Stomach (tissue), 19 donors: ENCODE measurements around the gene GJE1. TPM values are rescaled to one million over a fixed set of nuclear protein-coding genes. Genes with fewer than 3 reads are reported as not detected.
"Not testable (repeated sequence)": the region's sequence is repeated elsewhere in the genome, so short reads cannot be mapped to it uniquely, and the experiment has no call there.

ENCODE experiments used
- DNase-seq, 2 donors: peaks; one replicate each; pipeline versions ENCODE4 v3.0.0 to v3.0.0-alpha.2; 2013 to 2019
- H3K27ac ChIP-seq, 5 donors: fragments of 200-600 bp in 4 of 5; sonication (generic) in 4 of 5; one replicate each; pipeline ENCODE4 v1.5.1; 2013 to 2019; ENCODE audit warnings: mild to moderate bottlenecking in 1 of 5, moderate library complexity in 1 of 5
- H3K27me3 ChIP-seq, 3 donors: fragments of 200-600 bp; sonication (generic); one replicate each; pipeline ENCODE4 v1.5.1; 2017 to 2019; ENCODE audit warnings: mixed run types in 1 of 3
- H3K36me3 ChIP-seq, 4 donors: fragments of 200-600 bp; sonication (generic); 1 replicate in 3 of 4; 2 replicates in 1 of 4; pipeline ENCODE4 v1.5.1; 2016 to 2019
- H3K4me1 ChIP-seq, 4 donors: fragments of 200-600 bp; sonication (generic); one replicate each; pipeline ENCODE4 v1.5.1; 2016 to 2019
- H3K4me3 ChIP-seq, 4 donors: fragments of 200-600 bp; sonication (generic) in 3 of 4; one replicate each; pipeline ENCODE4 v1.5.1; 2016 to 2019; ENCODE audit warnings: mild to moderate bottlenecking in 1 of 4
- H3K9me3 ChIP-seq, 4 donors: fragments of 200-600 bp; sonication (generic); one replicate each; pipeline ENCODE4 v1.5.1; 2016 to 2019
- EP300 ChIP-seq: sonication (generic); formaldehyde crosslinking; IDR thresholded peaks from one replicate; pipeline ENCODE4 v1.6.1; 2017; ENCODE audit warnings: antibody characterized with exemption
- POLR2A ChIP-seq, 4 donors: fragments of 450-650 bp; IDR thresholded peaks; one replicate each; pipeline ENCODE4 v1.6.1; 2016; ENCODE audit warnings: antibody characterized with exemption in 4 of 4, control low read depth in 2 of 4, mild to moderate bottlenecking in 1 of 4, moderate library complexity in 1 of 4
- POLR2AphosphoS5 ChIP-seq, 3 donors: sonication (generic); formaldehyde crosslinking; IDR thresholded peaks; one replicate each; pipeline ENCODE4 v1.6.1; 2016; ENCODE audit warnings: antibody characterized with exemption in 3 of 3
- WGBS, 5 donors: extraction: QIAGEN DNeasy Blood & Tissue Kit in 3 of 5; methylation state at CpG; one replicate each; pipeline versions ENCODE4 v1.1.5 to v1.1.7; 2013 to 2018; 5-methylcytosine and 5-hydroxymethylcytosine counted together
- intact Hi-C: fragments of 100-400 bp; cut with DNase I; formaldehyde crosslinking; loops from one replicate; pipeline ENCODE4 v1.15.1; 2023; ENCODE audit warnings: low total_unique reads
- long read RNA-seq, 10 donors: transcript quantifications; one replicate each; lab custom pipeline, GENCODE V29; 2026
- polyA plus RNA-seq, 3 donors: library from polyadenylated mRNA; stranded (reverse); fragments of 200-250 nt; gene quantifications; one replicate each; pipeline ENCODE4 v1.2.3, GENCODE V29; 2013
- total RNA-seq, 5 donors: library from RNA; depleted of rRNA; stranded (reverse); fragments of >200 nt; gene quantifications; one replicate each; pipeline versions ENCODE4 v1.1.0 to v1.2.3, GENCODE V29; 2014 to 2016
- TF ChIP-seq, protein P1 (sequence below), 7 experiments: fragments of 450-650 bp in 4 of 7; fragments of 200-600 bp in 3 of 7; sonication (generic) in 3 of 7; IDR thresholded peaks; one replicate each; pipeline ENCODE4 v1.5.1; 2016 to 2019; ENCODE audit warnings: antibody characterized with exemption in 7 of 7, control low read depth in 2 of 7, mild to moderate bottlenecking in 1 of 7
- donor health status: healthy with polysubstance abuse.
- donor health status: Bipolar disorder and iron deficiency.
- donor health status: healthy.

Gene GJE1, protein sequence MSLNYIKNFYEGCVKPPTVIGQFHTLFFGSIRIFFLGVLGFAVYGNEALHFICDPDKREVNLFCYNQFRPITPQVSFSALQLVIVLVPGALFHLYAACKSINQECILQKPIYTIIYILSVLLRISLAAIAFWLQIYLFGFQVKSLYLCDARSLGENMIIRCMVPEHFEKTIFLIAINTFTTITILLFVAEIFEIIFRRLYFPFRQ
- total RNA-seq (not detected), polyA plus RNA-seq (not detected)
- long read RNA-seq, donor 1 = 0 reads
- long read RNA-seq, donor 2 = 0 reads
- long read RNA-seq, donor 3 = 0 reads
- long read RNA-seq, donor 4 = 0 reads
- long read RNA-seq, donor 5 = 0 reads
- long read RNA-seq, donor 6 = 0 reads
- long read RNA-seq, donor 7 = 0 reads
- long read RNA-seq, donor 8 = 0 reads
- long read RNA-seq, donor 9 = 0 reads
- long read RNA-seq, donor 10 = 0 reads

DNA sequence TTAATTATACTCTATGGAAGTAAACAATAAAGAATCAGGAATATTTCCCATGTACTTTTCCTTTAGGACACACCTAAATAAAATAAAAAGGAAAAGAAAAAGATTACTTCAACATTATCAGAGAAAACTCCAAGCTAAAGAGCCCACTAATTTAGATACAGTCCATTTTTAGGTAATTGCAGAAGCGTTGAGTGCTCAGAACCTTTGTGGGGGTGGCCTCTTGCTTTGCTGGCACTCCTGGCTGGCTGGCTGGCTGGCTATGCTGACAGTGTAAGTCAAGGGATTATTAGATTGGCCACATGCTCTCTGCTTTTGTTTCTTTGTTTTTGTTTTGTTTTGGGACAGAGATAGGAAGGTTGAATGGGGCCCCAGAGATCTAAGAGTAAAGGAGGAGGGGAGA lies at the start of gene GJE1:
Gene GJE1 (plus strand): TSS at position 301 of the 400 bp plus-strand sequence. CDS start 234 bp downstream, outside the sequence.
- H3K4me3 ChIP-seq = no peak within 1 kb of the TSS
- H3K27ac ChIP-seq = no peak within 1 kb of the TSS
- 59 to 79% (median 67%) methylated on average over 1 of the region's 1 CpG for WGBS, 5 donors
- no peaks in the 10 kb centered on the region for H3K36me3 ChIP-seq
- no peaks in the 10 kb centered on the region for H3K27me3 ChIP-seq
- no peak for DNase-seq
- intact Hi-C loops = no loop called here
- TF ChIP-seq EP300 = no peak
- TF ChIP-seq, protein P1, sequence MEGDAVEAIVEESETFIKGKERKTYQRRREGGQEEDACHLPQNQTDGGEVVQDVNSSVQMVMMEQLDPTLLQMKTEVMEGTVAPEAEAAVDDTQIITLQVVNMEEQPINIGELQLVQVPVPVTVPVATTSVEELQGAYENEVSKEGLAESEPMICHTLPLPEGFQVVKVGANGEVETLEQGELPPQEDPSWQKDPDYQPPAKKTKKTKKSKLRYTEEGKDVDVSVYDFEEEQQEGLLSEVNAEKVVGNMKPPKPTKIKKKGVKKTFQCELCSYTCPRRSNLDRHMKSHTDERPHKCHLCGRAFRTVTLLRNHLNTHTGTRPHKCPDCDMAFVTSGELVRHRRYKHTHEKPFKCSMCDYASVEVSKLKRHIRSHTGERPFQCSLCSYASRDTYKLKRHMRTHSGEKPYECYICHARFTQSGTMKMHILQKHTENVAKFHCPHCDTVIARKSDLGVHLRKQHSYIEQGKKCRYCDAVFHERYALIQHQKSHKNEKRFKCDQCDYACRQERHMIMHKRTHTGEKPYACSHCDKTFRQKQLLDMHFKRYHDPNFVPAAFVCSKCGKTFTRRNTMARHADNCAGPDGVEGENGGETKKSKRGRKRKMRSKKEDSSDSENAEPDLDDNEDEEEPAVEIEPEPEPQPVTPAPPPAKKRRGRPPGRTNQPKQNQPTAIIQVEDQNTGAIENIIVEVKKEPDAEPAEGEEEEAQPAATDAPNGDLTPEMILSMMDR (IDR thresholded peaks at IDR 0.05) = no peak
- TF ChIP-seq POLR2A (IDR thresholded peaks at IDR 0.05) = no peak
- no peak for TF ChIP-seq POLR2AphosphoS5 (IDR thresholded peaks at IDR 0.05)
- H3K4me1 ChIP-seq = no peaks in the 10 kb centered on the region
- peaks cover 0 to 22% (median 3%) of the 10 kb centered on the region in 4 donors for H3K9me3 ChIP-seq

DNA sequence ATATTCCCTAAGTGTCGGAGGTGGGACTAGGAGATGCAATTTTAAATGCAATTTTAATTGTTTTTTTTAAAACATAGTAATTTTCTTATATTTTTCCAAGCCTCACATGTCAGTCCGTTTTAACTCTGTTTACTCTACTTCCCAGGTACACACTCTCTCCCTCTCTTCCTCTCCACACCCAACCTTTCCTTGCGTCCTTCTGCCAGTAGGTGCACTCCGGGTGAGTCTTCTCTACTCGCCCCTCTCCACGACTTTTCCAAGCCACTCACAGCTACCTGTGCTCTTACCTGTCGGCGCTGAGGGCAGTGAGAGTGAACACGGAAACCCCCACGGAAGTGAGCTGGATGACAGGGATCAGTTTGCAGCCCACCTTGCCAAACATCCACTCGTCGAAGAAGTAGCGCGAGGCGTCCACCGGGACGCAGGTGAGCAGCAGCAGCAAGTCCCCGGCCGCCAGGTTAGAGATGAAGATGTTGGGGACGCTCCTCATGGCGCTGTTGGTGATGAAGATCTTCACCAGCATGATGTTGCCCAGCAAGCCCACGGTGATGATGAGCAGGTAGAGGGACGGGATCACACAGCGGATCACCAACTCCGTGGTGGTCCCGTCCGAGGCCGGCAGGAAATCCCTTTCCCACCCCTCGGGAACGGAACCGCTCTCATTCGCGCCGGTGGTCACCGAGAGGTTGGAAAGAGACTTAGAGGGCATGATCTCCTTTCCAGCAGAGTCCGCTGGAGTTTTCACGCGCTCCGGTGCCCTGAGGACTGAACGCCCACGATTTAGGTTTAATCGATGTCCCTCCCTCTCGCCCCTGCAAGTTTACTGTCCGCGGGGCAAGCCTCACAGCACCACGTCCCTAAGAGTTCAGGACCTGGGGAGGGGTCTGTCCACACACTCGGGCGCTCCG lies 44.5 kb upstream of the GJE1 start:
- intact Hi-C loops = no loop called here
- no peaks in the 10 kb centered on the region for H3K36me3 ChIP-seq
- no peak overlapping the region for H3K27ac ChIP-seq
- H3K4me3 ChIP-seq = no peak overlapping the region
- WGBS, 5 donors = 13 to 28% (median 17%) methylated on average over 42 to 49 of the region's 49 CpGs
- peaks cover 0 to 9% (median 0%) of the 10 kb centered on the region in 4 donors for H3K4me1 ChIP-seq
- H3K9me3 ChIP-seq = peaks cover 0 to 14% (median 0%) of the 10 kb centered on the region in 4 donors
- TF ChIP-seq EP300 (no peak), POLR2A (IDR thresholded peaks at IDR 0.05) (no peak), POLR2AphosphoS5 (IDR thresholded peaks at IDR 0.05) (no peak)
- TF ChIP-seq, protein P1 (IDR thresholded peaks at IDR 0.05) = no peak
- DNase-seq = peak in 1 of 2 donors; percentile 1
- H3K27me3 ChIP-seq = peaks cover 3 to 26% (median 18%) of the 10 kb centered on the region in 3 donors

DNA sequence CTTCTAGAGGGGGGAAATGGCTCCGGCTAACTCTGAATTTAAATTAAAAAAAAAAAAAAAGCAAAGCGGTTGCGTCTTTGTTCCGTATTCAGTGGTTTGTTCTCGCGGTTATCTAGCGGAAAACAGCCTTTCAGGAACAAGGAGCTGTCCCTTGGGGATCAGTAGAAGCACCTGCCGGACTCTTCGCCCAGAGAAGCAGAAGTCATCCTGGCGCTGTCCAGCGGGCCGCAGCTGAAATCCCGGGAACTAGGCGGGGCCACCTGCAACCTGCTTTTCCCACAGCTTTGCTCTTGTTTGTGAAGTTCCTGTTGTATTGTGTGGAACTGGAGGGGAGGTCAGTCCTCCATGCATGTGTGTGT lies 43.9 kb upstream of the GJE1 start:
- intact Hi-C loops = no loop called here
- DNase-seq = peak in 1 of 2 donors; percentile 69
- WGBS, 5 donors = 3 to 10% (median 4%) methylated on average over 14 of the region's 14 CpGs
- Histone ChIP-seq H3K4me1 (peaks cover 0 to 9% (median 0%) of the 10 kb centered on the region in 4 donors), H3K36me3 (no peaks in the 10 kb centered on the region), H3K27ac (no peak overlapping the region), H3K4me3 (no peak overlapping the region), H3K9me3 (peaks cover 0 to 14% (median 0%) of the 10 kb centered on the region in 4 donors), H3K27me3 (peaks cover 3 to 26% (median 18%) of the 10 kb centered on the region in 3 donors)
- TF ChIP-seq POLR2AphosphoS5 (IDR thresholded peaks at IDR 0.05) (no peak), EP300 (no peak), POLR2A (IDR thresholded peaks at IDR 0.05) (no peak)
- TF ChIP-seq, protein P1 (IDR thresholded peaks at IDR 0.05) = no peak

DNA sequence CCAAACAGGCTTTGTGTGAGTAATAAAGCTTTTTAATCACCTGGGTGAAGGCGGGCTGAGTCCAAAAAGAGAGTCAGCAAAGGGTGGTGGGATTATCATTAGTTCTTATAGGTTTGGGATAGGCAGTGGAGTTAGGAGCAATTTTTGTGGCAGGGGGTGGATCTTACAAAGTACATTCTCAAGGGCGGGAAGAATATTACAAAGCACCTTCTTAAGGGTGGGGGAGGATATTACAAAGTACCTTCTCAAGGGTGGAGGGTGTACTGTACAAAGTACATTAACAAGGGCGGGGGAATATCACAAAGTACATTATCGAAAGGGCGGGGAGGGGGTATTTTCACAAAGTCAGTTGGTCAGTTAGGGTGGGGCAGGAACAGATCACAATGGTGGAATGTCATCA lies 27.9 kb upstream of the GJE1 start:
- DNase-seq, H3K27ac ChIP-seq, H3K4me3 ChIP-seq, H3K4me1 ChIP-seq, H3K36me3 ChIP-seq, H3K9me3 ChIP-seq, H3K27me3 ChIP-seq, intact Hi-C loops: not testable (repeated sequence)
- 76 to 92% (median 82%) methylated on average over 5 of the region's 5 CpGs for WGBS, 5 donors

DNA sequence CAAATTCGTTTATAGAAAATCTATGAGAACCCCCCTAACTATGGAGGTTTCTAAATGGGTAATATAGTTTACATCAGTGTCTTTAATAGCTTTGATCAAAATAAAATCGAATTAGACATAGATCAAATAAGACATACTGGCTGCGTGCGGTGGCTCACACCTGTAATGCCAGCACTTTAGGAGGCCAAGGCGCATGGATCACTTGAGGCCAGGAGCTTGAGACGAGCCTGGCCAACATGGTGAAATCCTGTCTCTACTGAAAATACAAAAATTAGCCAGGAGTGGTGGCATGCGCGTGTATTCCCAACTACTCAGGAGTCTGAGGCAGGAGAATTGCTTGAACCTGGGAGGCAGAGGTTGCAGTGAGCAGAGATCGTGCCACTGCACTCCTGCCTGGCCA lies 21.9 kb upstream of the GJE1 start:
- H3K4me3 ChIP-seq, H3K4me1 ChIP-seq, intact Hi-C loops, DNase-seq, H3K27me3 ChIP-seq, H3K27ac ChIP-seq, H3K9me3 ChIP-seq, H3K36me3 ChIP-seq: not testable (repeated sequence)
- WGBS, 5 donors = 83 to 85% (median 84%) methylated on average over 9 of the region's 9 CpGs
